Neural progenitor cell (in vitro differentiated cells): ENCODE measurements around the gene FSTL1. TPM values are rescaled to one million over a fixed set of nuclear protein-coding genes. Genes with fewer than 3 reads are reported as not detected.
A peak's percentile ranks its signal among the peaks of the same experiment; 100 is the strongest.

ENCODE experiments used
- DNase-seq: peaks from one replicate; pipeline ENCODE4 v3.0.0-alpha.2; 2016; ENCODE audit warnings: low spot score
- H2AFZ ChIP-seq: fragments of 200-600 bp; sonication (generic); replicated peaks from 2 replicates; pipeline ENCODE4 v1.6.1; 2016; ENCODE audit warnings: antibody characterized with exemption
- H3F3A ChIP-seq: fragments of 200-600 bp; sonication (generic); 2 replicates; pipeline ENCODE4 v1.6.1; 2016; ENCODE audit warnings: antibody characterized with exemption, low read depth
- H3K27ac ChIP-seq: fragments of 200-600 bp; sonication (generic); 2 replicates; pipeline ENCODE4 v1.5.1; 2016; ENCODE audit warnings: mild to moderate bottlenecking
- H3K27me3 ChIP-seq: fragments of 200-600 bp; sonication (generic); 2 replicates; pipeline ENCODE4 v1.6.1; 2016; ENCODE audit warnings: mild to moderate bottlenecking, moderate library complexity
- H3K36me3 ChIP-seq: fragments of 200-600 bp; sonication (generic); 2 replicates; pipeline ENCODE4 v1.5.1; 2016
- H3K4me1 ChIP-seq: fragments of 200-600 bp; sonication (generic); 2 replicates; pipeline ENCODE4 v1.6.1; 2016; ENCODE audit warnings: mixed run types
- H3K4me2 ChIP-seq: fragments of 200-600 bp; sonication (generic); 2 replicates; pipeline ENCODE4 v1.6.1; 2016
- H3K4me3 ChIP-seq: fragments of 200-600 bp; sonication (generic); 2 replicates; pipeline ENCODE4 v1.5.1; 2016
- H3K79me2 ChIP-seq: fragments of 200-600 bp; sonication (generic); 2 replicates; pipeline ENCODE4 v1.6.1; 2016; ENCODE audit warnings: low read depth
- H3K9ac ChIP-seq: fragments of 200-600 bp; sonication (generic); 2 replicates; pipeline ENCODE4 v1.6.1; 2016
- H3K9me3 ChIP-seq: fragments of 200-600 bp; sonication (generic); 2 replicates; pipeline ENCODE4 v1.5.1; 2016; ENCODE audit warnings: low read depth
- H4K20me1 ChIP-seq: fragments of 200-600 bp; sonication (generic); 2 replicates; pipeline ENCODE4 v1.6.1; 2016; ENCODE audit warnings: low read depth
- H3K27ac Mint-ChIP-seq: 3 replicates; pipeline ENCODE4 v1.8.0; 2021; ENCODE audit warnings: mixed read lengths
- H3K27me3 Mint-ChIP-seq: 2 replicates; pipeline ENCODE4 v1.8.0; 2022; ENCODE audit warnings: low read depth, mild to moderate bottlenecking, inconsistent platforms, moderate library complexity, mixed read lengths; ENCODE audit not compliant: insufficient read depth
- H3K36me3 Mint-ChIP-seq: 3 replicates; pipeline ENCODE4 v1.8.0; 2021; ENCODE audit warnings: mixed read lengths
- H3K4me1 Mint-ChIP-seq: 3 replicates; pipeline ENCODE4 v1.8.0; 2021; ENCODE audit warnings: mixed read lengths
- H3K4me3 Mint-ChIP-seq: 3 replicates; pipeline ENCODE4 v1.8.0; 2021; ENCODE audit warnings: mild to moderate bottlenecking, moderate library complexity, mixed read lengths
- H3K9me3 Mint-ChIP-seq: 3 replicates; pipeline ENCODE4 v1.8.0; 2020; ENCODE audit warnings: mixed read lengths
- EZH2 ChIP-seq: fragments of 200-600 bp; sonication (generic); IDR thresholded peaks from 2 replicates; pipeline ENCODE4 v1.6.1; 2017; ENCODE audit warnings: antibody characterized with exemption, mild to moderate bottlenecking, moderate library complexity
- EZH2phosphoT487 ChIP-seq: fragments of 200-600 bp; sonication (generic); IDR thresholded peaks from 2 replicates; pipeline ENCODE4 v1.6.1; 2017; ENCODE audit warnings: antibody characterized with exemption
- total RNA-seq: library from RNA; depleted of rRNA; stranded (reverse); fragments of >200 nt; gene quantifications from 2 replicates; pipeline ENCODE4 v1.2.3, GENCODE V29; 2015; ENCODE audit warnings: low replicate concordance
- TF ChIP-seq, protein P1 (sequence below): fragments of 200-600 bp; sonication (generic); IDR thresholded peaks from 2 replicates; pipeline ENCODE4 v1.5.1; 2017; ENCODE audit warnings: antibody characterized with exemption, mild to moderate bottlenecking

FSTL1 gene
- total RNA-seq, 1 donor from 2014 or later, result 327 TPM

DNA sequence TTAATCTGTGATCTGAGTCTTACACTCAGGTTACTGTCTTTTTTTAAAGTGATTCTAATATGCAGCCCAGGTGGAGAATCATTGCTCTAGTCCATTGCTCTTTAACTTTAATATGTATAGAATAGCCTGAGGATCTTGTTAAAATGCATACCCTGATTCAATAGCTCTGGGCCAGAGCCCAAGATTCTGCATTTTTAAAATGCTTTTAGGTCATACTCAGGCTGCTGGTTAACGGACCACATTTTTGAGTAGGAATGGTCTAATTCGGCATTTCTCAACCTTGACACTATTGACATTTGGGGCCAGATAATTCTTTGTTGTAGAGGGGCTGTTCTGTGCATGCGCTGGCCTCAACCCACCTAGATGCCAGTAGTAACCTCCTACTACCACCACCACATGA lies 20.9 kb upstream of the FSTL1 start:
- peaks cover 18% of the 10 kb centered on the region for H3K4me1 ChIP-seq
- no peak overlapping the region for H3K4me3 ChIP-seq
- Mint-ChIP-seq H3K4me3 (no peak overlapping the region), H3K36me3 (no peaks in the 10 kb centered on the region), H3K4me1 (peaks cover 12% of the 10 kb centered on the region), H3K27ac (no peak overlapping the region), H3K9me3 (peaks cover 2% of the 10 kb centered on the region), H3K27me3 (peaks cover 2% of the 10 kb centered on the region)
- no peak overlapping the region for H2AFZ ChIP-seq
- H3K4me2 ChIP-seq, result no peak overlapping the region
- H3K9ac ChIP-seq, result no peak overlapping the region
- no peak overlapping the region for H3K27ac ChIP-seq
- no peaks in the 10 kb centered on the region for H3K79me2 ChIP-seq
- no peaks in the 10 kb centered on the region for H4K20me1 ChIP-seq
- no peaks in the 10 kb centered on the region for H3K36me3 ChIP-seq
- no peaks in the 10 kb centered on the region for H3K27me3 ChIP-seq
- no peaks in the 10 kb centered on the region for H3K9me3 ChIP-seq
- peaks cover 10% of the 10 kb centered on the region for H3F3A ChIP-seq
- no peak for TF ChIP-seq EZH2
- TF ChIP-seq, protein P1, sequence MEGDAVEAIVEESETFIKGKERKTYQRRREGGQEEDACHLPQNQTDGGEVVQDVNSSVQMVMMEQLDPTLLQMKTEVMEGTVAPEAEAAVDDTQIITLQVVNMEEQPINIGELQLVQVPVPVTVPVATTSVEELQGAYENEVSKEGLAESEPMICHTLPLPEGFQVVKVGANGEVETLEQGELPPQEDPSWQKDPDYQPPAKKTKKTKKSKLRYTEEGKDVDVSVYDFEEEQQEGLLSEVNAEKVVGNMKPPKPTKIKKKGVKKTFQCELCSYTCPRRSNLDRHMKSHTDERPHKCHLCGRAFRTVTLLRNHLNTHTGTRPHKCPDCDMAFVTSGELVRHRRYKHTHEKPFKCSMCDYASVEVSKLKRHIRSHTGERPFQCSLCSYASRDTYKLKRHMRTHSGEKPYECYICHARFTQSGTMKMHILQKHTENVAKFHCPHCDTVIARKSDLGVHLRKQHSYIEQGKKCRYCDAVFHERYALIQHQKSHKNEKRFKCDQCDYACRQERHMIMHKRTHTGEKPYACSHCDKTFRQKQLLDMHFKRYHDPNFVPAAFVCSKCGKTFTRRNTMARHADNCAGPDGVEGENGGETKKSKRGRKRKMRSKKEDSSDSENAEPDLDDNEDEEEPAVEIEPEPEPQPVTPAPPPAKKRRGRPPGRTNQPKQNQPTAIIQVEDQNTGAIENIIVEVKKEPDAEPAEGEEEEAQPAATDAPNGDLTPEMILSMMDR, result no peak
- no peak for TF ChIP-seq EZH2phosphoT487
- no peak for DNase-seq

- Mint-ChIP-seq H3K27ac (no peak overlapping the region), H3K27me3 (peaks cover 2% of the 10 kb centered on the region), H3K36me3 (no peaks in the 10 kb centered on the region), H3K9me3 (peaks cover 2% of the 10 kb centered on the region), H3K4me3 (no peak overlapping the region), H3K4me1 (peaks cover 11% of the 10 kb centered on the region)
- Histone ChIP-seq H4K20me1 (no peaks in the 10 kb centered on the region), H3K27ac (no peak overlapping the region), H3K36me3 (no peaks in the 10 kb centered on the region), H3K4me1 (peaks cover 14% of the 10 kb centered on the region), H3K9me3 (no peaks in the 10 kb centered on the region), H2AFZ (peak overlapping the region; percentile 71), H3K4me3 (no peak overlapping the region), H3K4me2 (no peak overlapping the region), H3K79me2 (no peaks in the 10 kb centered on the region), H3K9ac (no peak overlapping the region), H3F3A (peaks cover 3% of the 10 kb centered on the region), H3K27me3 (no peaks in the 10 kb centered on the region)
- no peak for DNase-seq
- TF ChIP-seq EZH2phosphoT487, result no peak
- no peak for TF ChIP-seq EZH2
- TF ChIP-seq, protein P1, result no peak
These were observed 20.1 kb upstream of the FSTL1 start for GRCh38 chr3:120470870-120471269.

GRCh38 chr3:120469882-120470301 lies 19.1 kb upstream of the FSTL1 start:
- H3K27me3 Mint-ChIP-seq, result no peaks in the 10 kb centered on the region
- Histone ChIP-seq H3K9ac (no peak overlapping the region), H3K36me3 (no peaks in the 10 kb centered on the region), H3K79me2 (no peaks in the 10 kb centered on the region), H2AFZ (no peak overlapping the region), H4K20me1 (no peaks in the 10 kb centered on the region), H3K27me3 (no peaks in the 10 kb centered on the region), H3K27ac (no peak overlapping the region), H3K4me2 (no peak overlapping the region), H3K4me1 (peaks cover 7% of the 10 kb centered on the region), H3F3A (no peaks in the 10 kb centered on the region), H3K9me3 (no peaks in the 10 kb centered on the region), H3K4me3 (no peak overlapping the region)
- H3K27ac Mint-ChIP-seq, result no peak overlapping the region
- TF ChIP-seq EZH2 (no peak), EZH2phosphoT487 (no peak)
- TF ChIP-seq, protein P1, result no peak
- H3K4me3 Mint-ChIP-seq, result no peak overlapping the region
- peaks cover 2% of the 10 kb centered on the region for H3K9me3 Mint-ChIP-seq
- no peaks in the 10 kb centered on the region for H3K36me3 Mint-ChIP-seq
- peaks cover 3% of the 10 kb centered on the region for H3K4me1 Mint-ChIP-seq
- no peak for DNase-seq
